Sigmoid colon (tissue), 4 donors: ENCODE measurements around the gene TLDC2.
"Not testable (repeated sequence)": the region's sequence is repeated elsewhere in the genome, so short reads cannot be mapped to it uniquely, and the experiment has no call there.

Source experiments
- POLR2AphosphoS5 ChIP-seq, 4 donors: sonication (generic); formaldehyde crosslinking; IDR thresholded peaks; one replicate each; pipeline ENCODE4 v1.6.1; 2017; ENCODE audit warnings: antibody characterized with exemption in 4 of 4
- TF ChIP-seq, protein P1 (sequence below), 4 experiments: fragments of 450-650 bp in 3 of 4; fragments of 200-600 bp in 1 of 4; IDR thresholded peaks; one replicate each; pipeline ENCODE4 v1.5.1; 2016 to 2019; ENCODE audit warnings: antibody characterized with exemption in 4 of 4, mild to moderate bottlenecking in 3 of 4, moderate library complexity in 2 of 4

DNA sequence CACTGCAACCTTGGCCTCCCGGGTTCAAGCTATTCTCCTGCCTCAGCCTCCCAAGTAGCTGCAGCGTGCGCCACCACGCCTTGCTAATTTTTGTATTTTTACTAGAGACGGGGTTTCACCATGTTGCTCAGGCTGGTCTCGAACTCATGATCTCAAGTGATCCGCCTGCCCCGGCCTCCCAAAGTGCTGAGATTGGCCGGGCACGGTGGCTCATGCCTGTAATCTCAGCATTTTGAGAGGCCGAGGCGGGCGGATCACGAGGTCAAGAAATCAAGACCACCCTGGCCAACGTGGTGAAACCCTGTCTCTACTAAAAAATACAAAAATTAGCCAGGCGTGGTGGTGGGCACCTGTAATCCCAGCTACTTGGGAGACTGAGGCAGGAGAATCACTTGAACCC is 57.6 kb downstream of the TLDC2 start:
- TF ChIP-seq, protein P1, sequence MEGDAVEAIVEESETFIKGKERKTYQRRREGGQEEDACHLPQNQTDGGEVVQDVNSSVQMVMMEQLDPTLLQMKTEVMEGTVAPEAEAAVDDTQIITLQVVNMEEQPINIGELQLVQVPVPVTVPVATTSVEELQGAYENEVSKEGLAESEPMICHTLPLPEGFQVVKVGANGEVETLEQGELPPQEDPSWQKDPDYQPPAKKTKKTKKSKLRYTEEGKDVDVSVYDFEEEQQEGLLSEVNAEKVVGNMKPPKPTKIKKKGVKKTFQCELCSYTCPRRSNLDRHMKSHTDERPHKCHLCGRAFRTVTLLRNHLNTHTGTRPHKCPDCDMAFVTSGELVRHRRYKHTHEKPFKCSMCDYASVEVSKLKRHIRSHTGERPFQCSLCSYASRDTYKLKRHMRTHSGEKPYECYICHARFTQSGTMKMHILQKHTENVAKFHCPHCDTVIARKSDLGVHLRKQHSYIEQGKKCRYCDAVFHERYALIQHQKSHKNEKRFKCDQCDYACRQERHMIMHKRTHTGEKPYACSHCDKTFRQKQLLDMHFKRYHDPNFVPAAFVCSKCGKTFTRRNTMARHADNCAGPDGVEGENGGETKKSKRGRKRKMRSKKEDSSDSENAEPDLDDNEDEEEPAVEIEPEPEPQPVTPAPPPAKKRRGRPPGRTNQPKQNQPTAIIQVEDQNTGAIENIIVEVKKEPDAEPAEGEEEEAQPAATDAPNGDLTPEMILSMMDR (IDR thresholded peaks at IDR 0.05): not testable (repeated sequence)
- not testable (repeated sequence) for TF ChIP-seq POLR2AphosphoS5 (IDR thresholded peaks at IDR 0.05)
